ENCODE measurements around the gene SMARCC1. TPM values are rescaled to one million over a fixed set of nuclear protein-coding genes. Genes with fewer than 3 reads are reported as not detected.
A peak's percentile ranks its signal among the peaks of the same experiment; 100 is the strongest.

Gene SMARCC1
- total RNA-seq, 1 donor from 2014 or later, result 53.9 TPM

DNA sequence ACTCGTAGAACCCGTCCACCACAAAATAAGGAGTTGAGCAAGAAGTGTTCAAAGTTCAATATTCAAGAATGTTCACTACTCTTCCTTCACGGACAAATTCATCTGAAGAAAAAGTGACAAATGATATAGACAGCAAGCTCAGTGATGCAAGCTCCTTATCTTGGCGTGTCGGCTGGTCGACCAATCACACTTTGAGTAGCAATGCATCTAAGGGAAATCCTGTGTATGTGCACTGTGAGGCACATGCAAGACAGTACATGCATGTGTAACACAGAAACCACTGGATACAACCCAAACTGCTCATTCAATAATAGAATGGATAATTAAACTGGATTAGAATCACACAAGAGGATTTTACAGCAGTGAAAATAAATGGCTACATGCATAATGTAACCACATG is 138.6 kb downstream of the SMARCC1 start:
- no peaks in the 10 kb centered on the region for H3K27me3 ChIP-seq (ENCODE audit: low read depth)
- ATAC-seq (no peak), DNase-seq (no peak)

DNA sequence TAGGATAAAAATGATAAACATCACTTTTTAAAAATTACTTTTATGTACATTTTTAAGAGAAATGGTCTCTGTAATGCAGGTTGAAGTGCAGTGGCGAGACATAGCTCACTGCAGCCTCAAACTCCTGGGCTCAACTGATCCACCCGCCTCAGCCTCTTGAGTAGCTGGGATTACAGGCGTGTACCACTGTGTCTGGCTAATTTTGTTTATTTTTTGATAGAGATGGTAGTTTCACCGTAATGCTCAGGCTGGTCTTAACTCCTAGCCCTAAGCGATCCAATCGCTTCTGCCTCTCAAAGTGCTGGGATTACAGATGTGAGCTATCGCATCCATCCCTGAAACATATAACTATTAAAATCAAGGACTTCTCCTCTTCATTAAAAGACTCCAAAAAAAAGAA is 140.0 kb downstream of the SMARCC1 start:
- Histone ChIP-seq H3K27ac (no peak overlapping the region), H3K27me3 (ENCODE audit: low read depth) (no peaks in the 10 kb centered on the region), H3K36me3 (peaks cover 53% of the 10 kb centered on the region), H3K9me3 (no peaks in the 10 kb centered on the region), H3K4me1 (peaks cover 6% of the 10 kb centered on the region), H3K4me3 (no peak overlapping the region)
- intact Hi-C loops (cut with DNase I), result no loop called here
- DNase-seq, result no peak
- TF ChIP-seq, protein P1, sequence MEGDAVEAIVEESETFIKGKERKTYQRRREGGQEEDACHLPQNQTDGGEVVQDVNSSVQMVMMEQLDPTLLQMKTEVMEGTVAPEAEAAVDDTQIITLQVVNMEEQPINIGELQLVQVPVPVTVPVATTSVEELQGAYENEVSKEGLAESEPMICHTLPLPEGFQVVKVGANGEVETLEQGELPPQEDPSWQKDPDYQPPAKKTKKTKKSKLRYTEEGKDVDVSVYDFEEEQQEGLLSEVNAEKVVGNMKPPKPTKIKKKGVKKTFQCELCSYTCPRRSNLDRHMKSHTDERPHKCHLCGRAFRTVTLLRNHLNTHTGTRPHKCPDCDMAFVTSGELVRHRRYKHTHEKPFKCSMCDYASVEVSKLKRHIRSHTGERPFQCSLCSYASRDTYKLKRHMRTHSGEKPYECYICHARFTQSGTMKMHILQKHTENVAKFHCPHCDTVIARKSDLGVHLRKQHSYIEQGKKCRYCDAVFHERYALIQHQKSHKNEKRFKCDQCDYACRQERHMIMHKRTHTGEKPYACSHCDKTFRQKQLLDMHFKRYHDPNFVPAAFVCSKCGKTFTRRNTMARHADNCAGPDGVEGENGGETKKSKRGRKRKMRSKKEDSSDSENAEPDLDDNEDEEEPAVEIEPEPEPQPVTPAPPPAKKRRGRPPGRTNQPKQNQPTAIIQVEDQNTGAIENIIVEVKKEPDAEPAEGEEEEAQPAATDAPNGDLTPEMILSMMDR (IDR thresholded peaks at IDR 0.05), result no peak
- ATAC-seq, result no peak

More for the DNA sequence above, 138.6 kb downstream of the SMARCC1 start:
- Histone ChIP-seq H3K36me3 (peaks cover 40% of the 10 kb centered on the region), H3K9me3 (no peaks in the 10 kb centered on the region), H3K4me1 (peaks cover 17% of the 10 kb centered on the region), H3K4me3 (no peak overlapping the region), H3K27ac (no peak overlapping the region)
- intact Hi-C loops (cut with DNase I), result no loop called here
- TF ChIP-seq, protein P1 (IDR thresholded peaks at IDR 0.05), result no peak

DNA sequence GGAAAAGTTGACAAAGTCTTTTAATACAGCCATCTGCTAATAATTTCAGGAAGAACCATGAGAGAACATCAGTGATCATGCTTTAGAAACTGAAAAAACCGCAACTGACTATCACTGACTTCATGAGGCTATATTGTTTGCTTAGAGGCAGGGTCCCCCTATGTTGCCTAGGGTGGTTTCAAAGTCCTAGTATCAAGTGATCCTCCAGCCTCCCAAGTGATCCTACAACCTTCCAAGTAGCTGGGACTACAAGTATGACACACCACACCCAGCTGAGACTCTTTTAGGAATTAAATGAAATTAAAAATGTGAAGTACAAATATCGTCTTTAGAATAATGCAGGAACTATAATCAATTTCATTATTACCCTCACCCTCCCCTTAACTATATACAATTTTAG is 144.8 kb downstream of the SMARCC1 start:
- ATAC-seq (peak; percentile 48 to 71), DNase-seq (no peak)
- Histone ChIP-seq H3K9me3 (no peaks in the 10 kb centered on the region), H3K4me3 (no peak overlapping the region), H3K27ac (peak overlapping the region; percentile 20), H3K4me1 (peaks cover 13% of the 10 kb centered on the region), H3K27me3 (ENCODE audit: low read depth) (no peaks in the 10 kb centered on the region), H3K36me3 (peaks cover 75% of the 10 kb centered on the region)
- TF ChIP-seq, protein P1 (IDR thresholded peaks at IDR 0.05), result no peak
- intact Hi-C loops (cut with DNase I), result no loop called here

DNA sequence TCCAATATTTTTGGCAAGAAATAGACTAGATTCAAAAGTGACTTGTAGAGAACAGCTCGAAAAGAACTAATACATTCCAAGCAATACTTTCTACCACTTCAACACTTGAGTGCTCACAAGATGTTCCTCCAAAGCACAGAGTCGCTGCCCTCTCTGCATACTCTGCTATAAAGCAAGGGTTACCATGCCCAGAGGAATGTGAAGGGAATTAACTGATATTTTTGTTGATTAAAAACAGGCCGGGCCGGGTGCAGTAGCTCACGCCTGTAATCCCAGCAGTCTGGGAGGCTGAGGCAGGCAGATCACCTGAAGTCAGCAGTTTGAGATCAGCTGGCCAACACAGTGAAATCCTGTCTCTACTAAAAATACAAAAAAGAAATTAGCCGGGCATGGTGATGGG is 145.5 kb downstream of the SMARCC1 start:
- intact Hi-C loops (cut with DNase I), result no loop called here
- Histone ChIP-seq H3K9me3 (no peaks in the 10 kb centered on the region), H3K36me3 (peaks cover 77% of the 10 kb centered on the region), H3K4me1 (peaks cover 13% of the 10 kb centered on the region), H3K27ac (no peak overlapping the region), H3K27me3 (ENCODE audit: low read depth) (no peaks in the 10 kb centered on the region), H3K4me3 (no peak overlapping the region)
- ATAC-seq, result peak; percentile 95 to 97
- TF ChIP-seq, protein P1 (IDR thresholded peaks at IDR 0.05), result no peak
- peak; percentile 51 for DNase-seq

DNA sequence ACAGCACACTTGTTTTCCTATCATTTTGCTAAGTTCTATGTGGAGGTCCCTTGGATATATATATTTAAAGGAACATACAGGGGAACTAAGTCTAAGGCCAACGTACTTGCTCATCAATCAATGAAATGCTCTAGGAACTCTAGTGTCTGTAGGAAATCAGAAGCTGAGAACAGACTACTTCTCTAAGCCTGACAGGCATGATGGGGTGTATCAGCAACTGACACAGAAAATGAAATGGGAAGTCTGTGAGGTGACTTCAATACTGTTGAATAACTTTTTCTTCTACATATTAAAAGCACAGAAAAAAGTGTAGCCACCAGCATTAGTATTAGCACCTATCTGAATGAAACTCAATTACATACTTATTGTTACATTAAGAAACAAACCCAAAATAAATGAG is 146.2 kb downstream of the SMARCC1 start:
- H3K4me3 ChIP-seq, result no peak overlapping the region
- intact Hi-C loops (cut with DNase I), result no loop called here
- TF ChIP-seq, protein P1 (IDR thresholded peaks at IDR 0.05), result no peak
- no peak for ATAC-seq
- H3K27me3 ChIP-seq (ENCODE audit: low read depth), result no peaks in the 10 kb centered on the region
- no peak for DNase-seq
- no peaks in the 10 kb centered on the region for H3K9me3 ChIP-seq
- H3K4me1 ChIP-seq, result peaks cover 13% of the 10 kb centered on the region
- H3K36me3 ChIP-seq, result peaks cover 80% of the 10 kb centered on the region
- H3K27ac ChIP-seq, result no peak overlapping the region

DNA sequence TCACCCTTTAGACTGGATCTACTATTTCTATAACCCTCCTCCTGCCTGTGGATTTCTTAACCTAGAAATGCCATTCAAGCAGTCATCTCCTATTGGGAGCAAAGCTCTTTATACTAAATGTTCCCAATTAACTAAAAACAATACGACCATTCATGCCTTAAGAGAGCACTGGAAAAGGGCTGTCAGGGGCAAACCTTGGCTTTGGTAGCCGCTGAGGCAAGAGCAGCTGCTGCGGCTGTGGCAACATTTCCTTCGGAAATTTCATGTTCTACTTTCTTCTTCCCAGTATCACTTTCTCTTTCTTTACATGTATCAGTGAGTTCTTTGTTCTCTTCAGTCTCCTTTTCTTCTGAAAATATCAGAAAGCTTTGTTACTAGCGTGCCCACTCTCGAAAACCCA is 146.7 kb downstream of the SMARCC1 start:
- Histone ChIP-seq H3K9me3 (no peaks in the 10 kb centered on the region), H3K36me3 (peaks cover 85% of the 10 kb centered on the region), H3K4me3 (no peak overlapping the region), H3K27me3 (ENCODE audit: low read depth) (no peaks in the 10 kb centered on the region), H3K4me1 (peaks cover 13% of the 10 kb centered on the region), H3K27ac (no peak overlapping the region)
- no peak for ATAC-seq
- no peak for DNase-seq
- intact Hi-C loops (cut with DNase I), result no loop called here
- TF ChIP-seq, protein P1 (IDR thresholded peaks at IDR 0.05), result no peak

All from lower lobe of right lung (tissue), 2 donors.